Activated CD4-positive, CD25-positive, alpha-beta regulatory T cell treated with anti-CD3 and anti-CD28 coated beads, Interleukin-2, amount 50 U/mL, for 72 hours (primary cell): ENCODE data around the gene FAF2.
"Not testable (repeated sequence)": the region's sequence is repeated elsewhere in the genome, so short reads cannot be mapped to it uniquely, and the experiment has no call there.

Experiments used
- DNase-seq: peaks from one replicate; pipeline ENCODE4 v3.0.0; 2021

Gene FAF2

GRCh38 chr5:176420086-176420485 is 28.1 kb upstream of the FAF2 start:
- DNase-seq: no peak

DNA sequence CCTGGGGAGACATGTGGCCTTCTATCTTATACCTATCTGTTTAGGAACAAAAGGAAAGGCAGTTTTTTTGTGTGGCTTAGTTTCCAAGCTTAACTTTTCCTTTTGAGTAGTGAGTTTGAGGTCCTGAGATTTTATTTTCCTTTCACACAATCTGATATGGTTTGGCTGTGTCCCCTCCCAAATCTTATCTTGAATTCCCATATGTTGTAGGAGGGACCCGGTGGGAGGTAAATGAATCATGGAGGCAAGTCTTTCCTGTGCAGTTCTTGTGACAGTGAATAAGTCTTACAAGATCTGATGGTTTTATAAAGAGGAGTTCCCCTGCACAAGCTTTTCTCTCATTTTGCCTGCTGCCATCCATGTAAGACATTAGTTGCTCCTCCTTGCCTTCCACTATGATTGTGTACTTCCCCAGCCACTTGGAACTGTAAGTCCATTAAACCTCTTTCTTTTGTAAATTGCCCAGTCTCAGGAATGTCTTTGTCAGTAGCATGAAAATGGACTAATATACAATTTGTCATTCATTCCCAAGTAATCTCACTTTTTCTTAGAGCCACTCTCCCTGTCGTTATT is 27.1 kb upstream of the FAF2 start:
- DNase-seq: no peak

- no peak for DNase-seq
These were observed 24.0 kb upstream of the FAF2 start for GRCh38 chr5:176424181-176424580.

DNA sequence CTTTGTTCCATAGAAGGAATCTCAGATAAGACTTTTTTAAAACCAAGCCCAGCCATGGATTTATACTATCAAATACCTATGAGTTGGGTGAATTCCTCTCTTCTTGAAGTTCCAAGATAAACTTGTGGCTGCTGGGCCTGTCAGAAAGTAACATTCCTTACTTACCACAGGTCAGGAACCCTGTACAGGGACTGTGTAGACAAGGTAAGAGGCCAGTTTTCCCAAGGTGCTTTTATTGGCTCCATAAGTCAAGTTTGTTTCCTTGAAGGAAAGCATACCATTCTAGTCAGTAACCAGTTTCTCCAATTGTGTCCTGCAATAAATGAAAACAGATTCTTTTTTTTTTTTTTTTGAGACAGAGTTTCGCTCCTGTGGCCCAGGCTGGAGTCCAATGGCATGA is 23.0 kb upstream of the FAF2 start:
- DNase-seq: no peak

- no peak for DNase-seq
These were observed 22.4 kb upstream of the FAF2 start for GRCh38 chr5:176425791-176426190.

DNA sequence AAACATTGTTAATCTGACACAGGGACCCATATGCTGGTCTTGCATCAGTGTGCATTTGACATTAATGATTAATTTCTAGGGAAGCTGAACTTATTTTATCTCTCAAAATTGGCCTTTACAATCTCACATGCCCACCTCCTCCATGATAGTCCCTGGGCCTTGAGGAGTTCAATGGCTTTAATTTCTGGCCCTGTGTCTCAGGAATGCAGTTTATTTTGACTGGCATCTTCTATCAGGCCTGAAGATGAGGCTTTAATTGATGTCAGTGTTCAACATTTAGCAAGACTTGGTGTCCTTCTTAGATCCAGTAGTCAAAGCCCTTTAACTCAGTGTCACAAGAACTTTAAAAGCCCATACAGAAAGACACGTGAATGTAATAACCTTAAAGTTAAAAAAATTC is 21.3 kb upstream of the FAF2 start:
- DNase-seq: no peak

GRCh38 chr5:176427971-176428370 is 20.2 kb upstream of the FAF2 start:
- no peak for DNase-seq

- DNase-seq: no peak
These were observed 18.2 kb upstream of the FAF2 start for GRCh38 chr5:176429972-176430371.

GRCh38 chr5:176432707-176433106 is 15.5 kb upstream of the FAF2 start:
- DNase-seq: no peak

DNA sequence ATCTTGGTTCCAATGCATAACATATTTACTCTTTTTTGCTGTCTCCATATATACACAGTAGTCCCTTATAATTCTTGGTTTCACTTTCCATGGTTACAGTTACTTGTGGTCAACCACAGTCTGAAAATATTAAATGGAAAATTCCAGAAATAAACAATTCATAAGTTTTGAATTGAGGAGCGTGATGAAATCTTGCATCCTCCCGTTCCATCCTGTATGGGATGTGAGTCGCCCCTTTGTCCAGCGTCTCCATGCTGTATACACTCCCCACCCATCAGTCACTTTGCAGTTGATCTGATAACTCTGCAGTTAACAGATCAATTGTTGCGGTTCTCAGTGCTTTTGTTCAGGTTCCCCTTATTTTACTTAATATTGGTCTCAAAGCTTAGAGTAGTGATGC is 11.5 kb upstream of the FAF2 start:
- no peak for DNase-seq

DNA sequence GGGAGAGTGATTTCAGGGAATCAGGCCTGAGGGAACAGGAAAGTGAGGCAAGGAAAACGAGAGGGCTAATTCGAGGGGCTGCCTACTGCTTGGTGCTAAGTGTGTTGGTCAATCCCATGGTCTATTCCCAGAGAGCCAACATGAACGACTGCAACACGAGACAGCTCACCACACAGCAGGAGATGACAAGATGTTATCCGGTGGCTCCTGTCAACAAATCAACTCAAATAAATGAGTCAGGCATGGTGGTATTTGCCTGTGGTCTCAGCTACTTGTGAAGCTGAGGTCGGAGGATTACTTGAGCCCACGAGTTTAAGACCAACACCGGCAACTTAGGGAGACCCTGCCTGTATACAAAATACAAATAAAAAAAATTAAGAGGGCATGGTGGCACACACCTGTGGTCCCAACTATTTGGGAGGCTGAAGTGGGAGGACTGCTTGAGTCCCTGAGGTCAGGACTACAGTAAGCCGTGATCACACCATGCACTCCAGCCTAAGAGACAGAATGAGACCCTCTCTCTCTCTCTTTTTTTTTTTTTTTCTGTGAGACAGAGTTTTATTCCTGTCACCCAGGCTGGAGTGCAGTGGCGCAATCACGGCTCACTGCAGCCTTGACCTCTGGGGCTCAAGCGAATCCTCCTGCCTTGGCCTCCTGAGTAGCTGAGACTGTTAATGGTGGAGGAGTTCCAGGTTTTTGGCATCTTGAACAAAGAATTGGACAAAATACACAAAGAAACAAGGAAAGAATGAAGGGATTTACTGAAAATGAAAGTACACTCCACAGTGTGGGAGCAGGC is 9.0 kb upstream of the FAF2 start:
- DNase-seq: no peak

GRCh38 chr5:176440927-176441706 is 7.1 kb upstream of the FAF2 start:
- DNase-seq: no peak

- no peak for DNase-seq
These were observed 6.3 kb upstream of the FAF2 start for GRCh38 chr5:176441921-176442323.

GRCh38 chr5:176442911-176443310 is 5.3 kb upstream of the FAF2 start:
- not testable (repeated sequence) for DNase-seq

- no peak for DNase-seq
These were observed 3.4 kb upstream of the FAF2 start for GRCh38 chr5:176444742-176445141.

DNA sequence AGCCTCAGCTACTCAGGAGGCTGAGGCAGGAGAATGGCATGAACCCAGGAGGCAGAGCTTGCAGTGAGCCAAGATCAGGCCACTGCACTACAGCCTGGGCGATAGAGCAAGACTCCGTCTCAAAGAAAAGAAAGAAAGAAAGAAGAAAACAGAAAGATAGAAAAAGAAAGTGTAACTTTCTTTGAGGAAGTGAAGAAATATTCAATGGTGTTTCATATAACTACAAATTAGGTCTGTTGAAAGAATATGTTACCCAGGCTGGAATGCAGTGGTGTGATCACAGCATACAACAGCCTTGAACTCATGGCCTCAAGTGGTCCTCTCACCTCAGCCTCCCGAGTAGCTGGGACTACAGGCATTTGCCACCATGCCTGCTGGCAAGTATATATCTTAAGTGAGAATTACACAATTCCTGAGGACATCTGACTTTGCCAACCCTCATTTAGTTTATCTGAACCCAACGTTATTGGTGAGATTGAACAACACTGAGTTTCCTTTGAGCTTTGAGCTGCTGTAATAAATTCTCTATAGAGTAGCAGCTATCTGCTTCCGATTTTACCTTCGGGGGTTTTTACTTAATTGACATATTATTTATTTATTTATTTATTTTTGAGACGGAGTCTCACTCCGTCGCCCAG is 2.0 kb upstream of the FAF2 start:
- DNase-seq: no peak

- DNase-seq: no peak
These were observed 1.1 kb upstream of the FAF2 start for GRCh38 chr5:176446884-176447590.

DNA sequence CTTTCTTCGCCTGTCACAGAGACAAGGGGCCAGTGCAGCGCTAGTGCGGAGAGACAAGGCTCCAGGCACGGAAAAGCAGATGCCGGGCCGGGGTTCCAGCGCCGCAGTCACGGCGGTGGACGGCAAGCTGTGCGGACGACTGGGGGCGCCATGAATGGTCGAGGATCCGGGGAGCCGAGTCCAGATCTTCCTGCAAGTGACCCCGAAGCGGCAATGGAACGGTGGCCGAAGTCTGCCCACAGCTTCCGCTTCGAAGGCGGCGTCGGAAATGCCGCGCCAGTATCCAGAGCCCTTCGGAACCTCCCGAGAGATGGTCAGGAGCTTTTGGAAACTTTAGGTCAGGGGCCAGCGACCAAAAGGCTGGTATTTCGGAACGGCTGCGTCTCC is 601 bp upstream of the FAF2 start:
- no peak for DNase-seq

DNA sequence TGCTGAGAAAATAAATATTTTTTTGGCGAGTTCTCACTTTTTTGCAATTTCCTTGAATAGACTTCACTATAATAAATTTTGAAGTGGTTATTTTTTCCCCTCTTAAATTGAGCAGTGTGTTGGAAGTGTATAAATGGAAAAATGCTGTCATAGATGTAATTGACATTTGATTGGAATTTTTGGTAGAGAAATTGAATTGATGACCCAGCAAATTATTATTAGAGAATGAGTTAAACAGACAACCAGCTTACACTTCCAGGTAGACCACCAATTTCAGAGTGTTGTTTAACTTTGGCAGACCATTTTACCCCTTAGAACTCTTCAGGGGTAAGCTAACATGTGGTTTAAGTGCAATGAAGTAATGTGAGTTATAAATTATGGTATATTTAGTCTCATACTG is 1.9 kb downstream of the FAF2 start:
- DNase-seq: no peak

DNA sequence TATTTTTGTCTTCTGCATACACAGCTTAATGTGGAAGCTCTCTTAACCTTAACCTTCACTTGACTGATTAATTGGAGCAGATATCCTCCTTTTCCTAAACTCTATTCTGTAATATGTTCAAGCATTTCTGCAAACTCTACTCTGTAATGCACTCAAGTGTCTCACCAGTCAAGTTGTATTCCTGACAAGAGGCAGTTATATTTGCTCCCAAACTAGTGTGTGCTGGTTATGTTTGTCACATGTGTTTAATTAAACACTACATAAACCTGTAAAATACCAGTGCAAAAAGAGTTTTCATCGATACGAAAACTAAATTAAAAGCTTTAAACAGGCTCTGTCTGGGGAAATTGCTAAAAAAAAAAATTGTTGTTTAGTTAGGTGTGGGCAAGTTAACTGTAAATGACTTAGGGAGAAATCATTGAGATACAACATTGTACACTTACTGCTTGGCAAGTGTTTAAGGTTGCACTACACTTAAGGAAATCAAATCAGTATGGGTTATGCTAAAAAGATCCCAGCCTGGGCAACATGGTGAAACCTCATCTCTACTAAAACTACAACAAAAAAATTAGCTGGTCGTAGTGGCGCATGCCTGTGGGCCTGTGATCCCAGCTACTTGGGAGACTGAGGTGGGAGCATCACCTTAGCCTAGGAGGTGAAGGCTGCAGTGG is 6.7 kb downstream of the FAF2 start:
- no peak for DNase-seq

GRCh38 chr5:176458904-176459561 is 10.8 kb downstream of the FAF2 start:
- DNase-seq: no peak

DNA sequence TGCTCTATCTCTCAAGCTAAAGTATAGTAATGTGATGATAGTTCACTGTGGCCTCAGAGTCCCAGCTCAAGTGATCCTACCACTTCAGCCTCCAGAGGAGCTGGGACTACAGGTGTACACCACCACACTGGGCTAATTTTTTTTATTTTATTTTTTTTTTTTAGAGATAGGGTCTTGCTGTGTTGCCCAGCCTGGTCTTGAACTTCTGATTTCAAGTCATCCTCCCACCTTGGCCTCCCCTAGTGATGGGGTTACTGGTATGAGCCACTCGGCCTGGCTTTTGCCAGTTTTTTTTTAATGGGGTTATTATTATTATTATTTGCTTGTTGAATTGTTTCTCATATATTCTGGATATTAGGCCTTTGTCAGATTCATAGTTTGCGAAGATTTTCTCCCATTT is 13.2 kb downstream of the FAF2 start:
- DNase-seq: no peak
